DND-41 (cell line): ENCODE results near the gene AKAP6.

ENCODE experiments used
- EZH2 ChIP-seq: IDR thresholded peaks from 3 replicates; pipeline ENCODE4 v1.6.1; 2012; ENCODE audit warnings: borderline replicate concordance, low read depth, mild to moderate bottlenecking, moderate library complexity, low read length, inconsistent platforms; ENCODE audit not compliant: severe bottlenecking
- TF ChIP-seq, protein P1 (sequence below): IDR thresholded peaks from 2 replicates; pipeline ENCODE4 v1.5.1; 2012; ENCODE audit warnings: borderline replicate concordance, low read length, moderate library complexity, mild to moderate bottlenecking; ENCODE audit not compliant: poor library complexity, severe bottlenecking; ENCODE audit errors: extremely low read depth

DNA sequence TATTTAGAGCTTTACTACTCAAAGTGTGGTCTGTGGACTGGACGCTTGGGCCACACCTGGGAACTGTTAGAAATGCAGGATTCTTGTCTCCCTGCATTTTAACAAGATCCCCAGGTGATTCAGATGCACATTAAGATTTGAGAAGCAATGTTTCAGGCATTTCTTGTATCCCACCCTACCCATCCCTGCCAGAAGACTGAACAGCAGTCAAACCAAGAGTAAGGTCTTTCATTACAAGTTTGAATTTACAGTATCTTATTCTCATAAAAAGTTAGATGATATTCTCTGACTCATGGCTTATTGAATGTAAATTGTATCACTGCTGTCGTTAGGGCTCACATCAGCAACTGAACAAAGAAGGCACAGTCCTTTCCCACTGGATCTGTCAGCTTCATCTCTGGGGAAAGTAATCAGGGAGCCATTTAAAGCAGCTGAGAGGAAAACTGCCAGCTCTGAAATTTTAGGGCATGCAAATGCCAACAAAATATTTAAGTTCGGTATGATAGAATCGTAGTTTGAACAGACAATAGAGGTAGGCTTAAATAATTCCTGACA, 141.1 kb downstream of the AKAP6 start:
- TF ChIP-seq, protein P1, sequence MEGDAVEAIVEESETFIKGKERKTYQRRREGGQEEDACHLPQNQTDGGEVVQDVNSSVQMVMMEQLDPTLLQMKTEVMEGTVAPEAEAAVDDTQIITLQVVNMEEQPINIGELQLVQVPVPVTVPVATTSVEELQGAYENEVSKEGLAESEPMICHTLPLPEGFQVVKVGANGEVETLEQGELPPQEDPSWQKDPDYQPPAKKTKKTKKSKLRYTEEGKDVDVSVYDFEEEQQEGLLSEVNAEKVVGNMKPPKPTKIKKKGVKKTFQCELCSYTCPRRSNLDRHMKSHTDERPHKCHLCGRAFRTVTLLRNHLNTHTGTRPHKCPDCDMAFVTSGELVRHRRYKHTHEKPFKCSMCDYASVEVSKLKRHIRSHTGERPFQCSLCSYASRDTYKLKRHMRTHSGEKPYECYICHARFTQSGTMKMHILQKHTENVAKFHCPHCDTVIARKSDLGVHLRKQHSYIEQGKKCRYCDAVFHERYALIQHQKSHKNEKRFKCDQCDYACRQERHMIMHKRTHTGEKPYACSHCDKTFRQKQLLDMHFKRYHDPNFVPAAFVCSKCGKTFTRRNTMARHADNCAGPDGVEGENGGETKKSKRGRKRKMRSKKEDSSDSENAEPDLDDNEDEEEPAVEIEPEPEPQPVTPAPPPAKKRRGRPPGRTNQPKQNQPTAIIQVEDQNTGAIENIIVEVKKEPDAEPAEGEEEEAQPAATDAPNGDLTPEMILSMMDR, result no peak
- TF ChIP-seq EZH2, result no peak
